Esophagus muscularis mucosa (tissue), 3 donors: Measurements from ENCODE around the gene CHRNG.

Experiments
- CTCF ChIP-seq, 3 experiments: fragments of 200-600 bp in 2 of 3; fragments of 450-650 bp in 1 of 3; sonication (generic) in 2 of 3; IDR thresholded peaks; one replicate each; pipeline ENCODE4 v1.5.1; 2017 to 2019; ENCODE audit warnings: antibody characterized with exemption in 3 of 3, mild to moderate bottlenecking in 2 of 3, moderate library complexity in 1 of 3
- EP300 ChIP-seq: sonication (generic); formaldehyde crosslinking; IDR thresholded peaks from one replicate; pipeline ENCODE4 v1.6.1; 2017; ENCODE audit warnings: antibody characterized with exemption

- TF ChIP-seq CTCF (IDR thresholded peaks at IDR 0.05), result no peak
- no peak for TF ChIP-seq EP300
Measured at GRCh38 chr2:232492236-232492848, 47.1 kb upstream of the CHRNG start.
